Suppressor macrophage treated with lipopolysaccharide for 1 hour (primary cell): ENCODE results near the gene PSMD8.
"Not testable (repeated sequence)": the region's sequence is repeated elsewhere in the genome, so short reads cannot be mapped to it uniquely, and the experiment has no call there.

Experiments used
- DNase-seq, 3 donors: peaks; one replicate each; pipeline ENCODE4 v3.0.0-alpha.2; 2020 to 2022

The PSMD8 gene

DNA sequence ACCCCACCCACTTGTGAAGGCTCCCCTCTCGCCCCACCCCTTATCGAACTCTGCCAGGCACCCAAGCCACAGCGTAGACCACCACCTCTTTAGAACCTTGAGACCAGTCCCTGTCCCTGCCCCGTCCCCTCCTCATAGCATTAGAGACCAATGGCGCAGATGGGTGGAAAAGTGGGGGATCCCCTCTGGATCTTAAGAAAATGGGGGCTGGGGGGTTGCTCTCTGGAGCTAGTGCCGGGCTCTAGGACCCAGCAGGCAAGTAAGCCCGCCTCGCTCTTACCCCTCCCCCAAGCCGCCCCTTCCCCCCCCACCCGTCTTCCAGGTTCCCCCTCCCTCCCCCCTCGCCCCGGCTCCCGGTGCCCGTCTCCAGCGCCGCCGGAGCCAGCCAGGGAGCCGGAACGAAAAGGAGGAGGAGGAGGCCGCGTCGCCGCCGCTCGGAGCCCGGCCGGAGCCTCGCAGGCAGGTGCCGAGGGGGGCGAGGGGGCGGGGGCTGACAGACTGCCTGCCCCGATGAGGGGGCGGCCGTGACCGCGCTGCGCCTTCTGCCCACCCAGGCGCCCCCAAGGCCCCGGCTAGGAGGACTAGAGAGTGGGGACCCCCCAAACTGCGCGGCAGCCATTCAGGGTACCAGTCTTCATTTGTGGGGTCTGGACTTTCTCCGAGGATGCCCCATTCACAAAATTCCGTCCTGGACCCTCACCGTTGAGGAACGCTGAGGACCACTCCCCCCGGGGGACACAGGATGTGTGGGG, 14.2 kb downstream of the PSMD8 start, which contains the start of gene SPRED3:
TSS of gene SPRED3 (plus strand) at position 349 of the 752 bp plus-strand sequence. CDS start 1,606 bp downstream, outside the sequence.
- no peak for DNase-seq

DNA sequence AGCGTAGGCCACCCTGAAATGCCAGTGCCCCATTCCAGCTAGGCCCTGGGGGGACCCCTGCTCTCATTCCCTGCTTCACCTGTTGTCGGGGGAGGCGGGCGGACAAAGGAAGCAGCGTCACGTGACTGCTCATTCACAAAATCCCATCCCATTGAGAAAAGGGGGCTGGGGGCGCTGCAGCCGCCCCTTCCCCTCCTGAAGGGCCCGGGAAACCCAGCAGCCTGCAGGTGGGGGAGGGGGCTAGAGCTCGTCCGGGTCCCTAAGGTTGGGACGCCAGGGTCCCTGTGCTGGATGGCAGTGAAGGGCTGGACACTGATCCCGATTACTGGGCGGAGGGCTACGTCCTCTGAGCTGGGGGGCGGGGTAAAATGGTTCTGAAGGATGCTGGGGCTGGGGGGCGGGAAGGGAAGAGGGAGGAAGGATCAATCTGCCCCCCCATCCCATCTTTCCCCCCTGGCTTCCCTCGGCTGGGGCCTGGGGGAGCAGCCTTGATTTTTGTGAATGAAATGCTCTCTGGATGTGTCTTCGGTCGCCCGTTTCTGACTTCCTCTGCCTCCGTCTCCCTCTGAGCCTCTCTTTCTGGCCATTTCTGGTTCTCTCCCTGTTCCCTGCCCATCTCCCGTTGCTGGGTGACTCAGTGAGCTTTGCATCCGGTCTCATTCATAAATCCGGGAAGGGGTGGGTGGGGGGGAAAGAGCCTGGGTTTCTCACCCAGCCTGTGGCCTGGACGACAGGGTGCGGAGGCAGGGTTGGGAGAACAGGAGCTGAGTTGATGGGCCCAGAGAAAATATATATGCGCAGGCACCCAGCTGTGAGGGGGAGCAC, 14.9 kb downstream of the PSMD8 start:
- peak; percentile 65 to 84 (median 76) for DNase-seq

DNA sequence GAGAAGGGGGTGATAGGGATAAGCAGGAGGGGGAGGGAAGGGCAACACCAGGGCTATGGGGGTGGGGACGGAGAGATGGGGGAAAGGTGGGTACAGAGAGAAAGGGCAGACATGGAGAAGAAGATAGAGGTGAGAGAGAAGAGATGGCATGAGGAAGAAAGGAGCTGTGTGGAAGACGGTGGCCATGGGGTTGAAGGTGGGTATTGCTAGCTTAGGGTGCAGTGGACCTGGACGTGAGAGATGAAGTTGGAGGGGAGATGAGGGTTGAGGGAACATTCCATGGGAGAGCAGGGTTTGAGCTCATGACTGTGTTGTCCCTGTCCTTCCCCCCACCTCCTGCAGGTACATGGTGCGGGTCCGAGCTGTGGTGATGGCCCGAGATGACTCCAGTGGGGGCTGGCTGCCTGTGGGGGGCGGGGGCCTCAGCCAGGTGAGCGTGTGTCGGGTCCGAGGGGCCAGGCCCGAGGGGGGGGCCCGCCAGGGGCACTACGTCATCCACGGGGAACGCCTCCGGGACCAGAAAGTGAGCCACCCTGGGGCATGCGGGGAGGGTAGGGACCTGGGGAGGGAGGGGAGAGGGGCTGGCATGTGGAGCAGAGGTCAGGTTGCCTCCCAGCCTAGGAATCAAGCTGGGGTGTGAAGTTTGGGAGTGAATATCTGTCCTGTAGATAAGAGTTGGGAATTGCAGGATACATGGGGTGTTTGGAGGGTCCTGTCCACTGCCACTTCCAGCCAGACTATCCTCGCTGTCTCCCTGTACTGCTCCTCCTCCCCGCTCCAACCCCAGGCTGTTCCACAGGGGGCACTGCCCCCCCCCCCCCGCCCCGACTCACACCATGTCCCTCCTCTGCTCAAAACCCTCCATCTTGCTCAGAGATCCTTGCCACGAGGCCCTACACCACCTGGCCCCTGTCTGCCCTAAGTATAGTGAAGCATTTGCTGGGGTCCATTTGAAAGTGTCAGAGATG, 15.9 kb downstream of the PSMD8 start:
- DNase-seq, result no peak

DNA sequence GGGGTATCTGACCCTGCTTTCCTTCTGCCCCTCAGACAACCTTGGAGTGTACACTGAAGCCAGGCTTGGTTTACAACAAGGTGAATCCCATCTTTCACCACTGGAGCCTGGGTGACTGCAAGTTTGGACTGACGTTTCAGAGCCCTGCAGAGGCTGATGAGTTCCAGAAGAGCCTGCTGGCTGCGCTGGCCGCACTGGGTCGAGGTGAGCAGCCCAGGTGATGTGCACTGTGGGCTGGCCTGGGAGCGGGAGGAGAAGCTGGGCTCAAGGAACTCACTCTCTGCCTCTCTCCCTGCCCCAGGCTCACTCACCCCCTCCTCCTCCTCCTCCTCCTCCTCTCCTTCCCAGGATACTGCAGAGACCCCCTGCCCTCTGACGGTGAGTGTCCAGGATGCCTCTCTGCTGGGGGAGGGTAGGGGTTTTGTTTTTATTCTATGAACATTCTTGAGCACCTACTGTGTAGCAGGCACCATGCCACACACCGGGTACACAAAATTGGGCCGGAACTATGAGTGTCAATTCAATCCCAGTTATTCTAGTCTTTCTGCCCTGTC, 17.6 kb downstream of the PSMD8 start:
- DNase-seq, result no peak

DNA sequence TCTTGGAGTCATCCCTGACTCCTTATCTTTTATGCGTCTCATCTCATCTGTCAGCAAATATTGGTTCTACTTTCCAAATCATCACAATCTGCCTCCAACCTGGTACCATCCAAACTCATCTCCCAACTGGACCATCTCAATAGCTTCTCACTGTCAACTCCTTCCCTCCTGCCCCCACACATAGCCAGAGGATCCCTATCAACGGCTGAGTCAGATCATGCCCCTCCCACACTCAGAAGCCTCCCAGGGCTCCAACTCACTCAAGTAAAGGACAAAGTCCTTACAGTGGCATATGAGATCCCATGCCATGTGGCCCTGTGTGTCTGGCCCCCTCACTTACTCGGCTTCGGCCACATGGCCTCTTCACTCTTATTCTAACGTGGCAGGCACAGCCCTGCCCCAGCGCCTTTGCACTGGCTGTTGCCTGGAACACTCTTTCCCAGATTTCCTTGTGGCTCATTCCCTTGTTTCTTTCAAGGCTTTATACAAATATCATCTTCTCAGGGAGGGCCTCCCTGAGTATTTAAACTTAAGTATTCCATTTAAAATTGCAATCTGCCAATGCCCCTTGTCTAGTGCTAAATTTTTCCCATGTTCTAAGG, 18.4 kb downstream of the PSMD8 start:
- peak; percentile 65 to 74 (median 69) for DNase-seq

DNA sequence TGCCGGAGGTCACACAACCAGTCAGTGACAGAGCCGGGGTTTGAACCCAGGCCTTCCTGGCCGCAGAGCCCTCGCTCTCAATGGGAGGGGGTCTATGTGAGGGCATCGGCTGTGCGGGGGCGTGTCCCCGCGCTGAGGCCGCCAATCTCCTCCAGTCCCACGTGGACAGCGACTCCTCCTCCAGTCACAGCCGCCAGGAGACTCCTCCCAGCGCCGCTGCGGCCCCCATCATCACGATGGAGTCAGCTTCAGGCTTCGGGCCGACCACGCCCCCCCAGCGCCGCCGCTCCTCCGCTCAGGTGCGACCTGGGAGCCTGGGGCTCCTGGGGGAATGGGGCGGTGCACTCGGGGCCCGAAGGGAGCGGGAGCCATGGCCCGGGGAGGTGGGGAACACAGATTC, 20.1 kb downstream of the PSMD8 start:
- peak in 1 of 3 donors; percentile 34 for DNase-seq

DNA sequence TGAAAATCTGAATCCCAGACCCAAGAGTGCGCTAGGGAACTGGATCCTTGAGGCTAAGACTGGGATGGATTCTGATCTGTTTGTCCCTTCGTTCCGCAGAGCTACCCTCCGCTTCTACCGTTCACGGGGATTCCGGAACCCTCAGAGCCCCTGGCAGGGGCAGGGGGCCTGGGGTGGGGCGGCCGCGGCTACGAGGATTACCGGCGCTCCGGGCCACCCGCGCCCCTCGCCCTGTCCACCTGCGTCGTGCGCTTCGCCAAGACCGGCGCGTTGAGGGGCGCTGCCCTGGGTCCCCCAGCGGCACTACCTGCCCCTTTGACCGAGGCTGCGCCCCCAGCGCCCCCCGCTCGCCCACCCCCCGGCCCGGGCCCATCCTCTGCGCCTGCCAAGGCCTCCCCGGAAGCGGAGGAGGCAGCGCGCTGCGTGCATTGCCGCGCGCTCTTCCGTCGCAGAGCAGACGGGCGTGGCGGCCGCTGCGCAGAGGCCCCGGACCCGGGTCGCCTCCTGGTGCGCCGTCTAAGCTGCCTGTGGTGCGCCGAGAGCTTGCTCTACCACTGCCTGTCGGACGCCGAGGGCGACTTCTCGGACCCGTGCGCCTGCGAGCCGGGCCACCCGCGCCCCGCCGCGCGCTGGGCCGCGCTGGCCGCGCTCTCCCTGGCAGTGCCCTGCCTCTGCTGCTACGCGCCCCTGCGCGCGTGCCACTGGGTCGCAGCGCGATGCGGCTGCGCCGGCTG, 21.2 kb downstream of the PSMD8 start:
- peak in 1 of 3 donors; percentile 23 for DNase-seq

DNA sequence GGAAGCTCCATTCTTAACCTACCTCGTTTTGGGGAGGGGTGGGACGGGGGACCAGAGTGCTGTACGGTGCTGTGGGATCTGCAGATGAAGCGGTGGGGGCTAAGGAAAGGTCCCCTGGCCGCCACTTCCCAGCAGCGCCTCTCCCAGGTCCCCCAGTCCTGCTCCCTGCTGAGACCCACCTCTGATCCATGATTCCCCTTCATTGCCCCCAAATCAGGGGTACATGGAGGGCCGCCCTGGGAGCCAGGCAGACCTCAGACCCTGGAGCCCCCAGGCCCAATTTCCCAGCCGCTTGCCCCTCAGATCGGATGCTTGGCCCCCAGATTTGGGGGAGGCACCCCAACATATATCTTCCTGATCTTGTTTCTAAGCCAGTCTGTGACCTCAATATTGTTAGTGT, 24.7 kb downstream of the PSMD8 start:
- no peak for DNase-seq

DNA sequence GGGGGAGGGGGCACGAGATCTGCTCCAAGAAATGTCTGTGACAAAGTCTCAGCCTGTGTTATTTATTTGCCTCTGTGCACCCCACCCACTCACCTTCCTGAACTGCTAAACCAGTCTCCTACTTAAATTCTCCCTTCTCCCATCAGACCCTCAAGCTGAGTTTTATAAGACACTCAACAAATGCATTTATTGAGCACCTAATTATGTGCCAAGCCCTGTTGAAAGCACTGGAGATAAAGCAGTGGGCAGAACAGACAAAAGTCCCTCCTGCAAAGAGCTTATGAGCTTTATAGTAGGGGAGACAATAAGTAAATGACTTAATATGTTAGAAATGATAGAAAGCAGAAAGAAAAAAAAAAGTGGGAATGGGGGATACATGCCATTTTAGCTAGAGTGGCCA, 25.2 kb downstream of the PSMD8 start:
- DNase-seq, result no peak

DNA sequence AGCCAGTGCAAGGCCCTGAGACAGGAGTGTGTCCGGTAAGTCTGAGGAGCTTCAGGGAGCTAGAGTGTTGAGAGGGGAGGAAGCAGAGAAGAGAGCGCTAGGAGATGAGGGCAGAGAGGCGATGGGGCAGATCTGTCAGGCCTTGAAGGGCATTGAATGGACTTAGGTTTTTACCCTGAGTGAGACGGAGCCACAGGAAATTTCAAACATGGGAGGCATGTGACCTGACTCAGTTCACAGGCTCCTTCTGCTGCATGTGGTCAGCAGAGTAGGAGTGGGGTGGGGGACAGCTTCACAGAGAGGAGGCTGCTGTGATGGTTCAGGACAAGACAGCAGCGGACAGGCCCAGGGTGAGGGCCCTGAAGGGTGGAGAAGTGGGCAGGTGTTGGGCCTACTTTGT, 26.0 kb downstream of the PSMD8 start:
- DNase-seq, result no peak

DNA sequence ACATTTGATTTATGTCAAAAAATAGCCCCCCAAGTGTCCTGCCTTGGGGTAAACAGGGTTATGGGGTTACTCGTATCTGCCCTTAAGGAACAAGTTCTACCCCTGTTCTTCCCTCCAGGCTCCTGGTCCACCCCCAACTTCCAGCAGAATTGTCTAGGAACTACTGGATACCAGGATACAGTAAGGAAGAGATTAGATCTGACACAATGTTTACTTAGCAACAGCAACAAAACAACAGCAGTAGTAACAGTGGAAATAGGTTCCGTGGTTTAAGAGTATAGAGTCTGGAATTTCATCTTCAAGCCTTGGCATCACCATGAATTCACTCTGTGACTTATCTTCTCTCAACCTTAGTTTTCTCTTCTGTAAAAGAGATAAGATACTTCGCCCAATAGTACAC, 26.8 kb downstream of the PSMD8 start:
- DNase-seq, result no peak

DNA sequence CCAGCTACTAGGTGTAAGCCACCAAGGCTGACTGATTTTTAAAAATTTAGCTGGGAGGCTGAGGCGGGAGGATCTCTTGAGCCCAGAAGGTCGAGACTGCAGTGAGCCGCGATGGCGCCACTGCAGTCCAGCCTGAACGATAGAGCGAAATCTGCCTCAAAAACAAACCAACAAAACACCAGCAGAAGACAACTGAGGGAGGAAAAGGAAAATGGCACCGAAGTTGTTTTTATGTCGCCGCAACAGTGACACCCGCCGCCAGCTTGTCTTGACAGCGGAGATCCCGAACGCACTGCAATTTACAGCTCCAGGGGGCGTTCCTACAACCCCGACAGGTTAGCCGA, 28.2 kb downstream of the PSMD8 start:
- no peak for DNase-seq

DNA sequence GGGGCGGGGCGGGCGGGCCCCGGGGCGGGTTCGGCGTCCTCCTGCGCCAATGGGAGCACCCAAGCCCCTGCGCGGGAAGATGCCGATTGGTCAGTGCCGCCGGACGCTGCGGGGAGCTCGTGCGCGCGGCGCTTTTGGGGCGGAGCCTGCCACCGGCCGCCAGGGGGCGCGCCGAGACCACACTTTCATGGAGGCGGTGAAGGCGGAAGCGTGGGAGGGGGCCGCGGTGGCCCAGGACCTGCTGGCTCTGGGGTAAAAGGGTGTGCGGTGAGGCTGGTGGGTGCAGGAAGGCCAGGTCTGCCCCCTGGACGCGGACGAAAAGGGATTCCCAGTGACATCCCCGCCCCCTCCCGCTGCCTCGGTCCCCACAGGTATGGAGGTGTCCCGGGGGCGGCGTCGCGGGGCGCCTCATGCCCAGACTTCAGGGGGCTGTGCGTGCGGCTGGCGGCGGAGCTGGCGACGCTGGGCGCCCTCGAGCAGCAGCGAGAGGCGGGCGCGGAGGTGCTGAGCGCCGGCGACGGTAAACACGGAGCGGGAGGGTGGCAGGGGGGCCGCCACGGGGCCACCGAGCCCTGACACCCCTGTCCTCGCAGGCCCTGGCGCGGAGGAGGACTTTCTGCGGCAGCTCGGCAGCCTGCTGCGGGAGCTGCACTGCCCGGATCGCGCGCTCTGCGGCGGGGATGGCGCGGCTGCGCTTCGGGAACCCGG, 28.8 kb downstream of the PSMD8 start, which contains the start of gene FAM98C:
TSS of gene FAM98C (plus strand) at position 127 of the 708 bp plus-strand sequence. CDS start at position 188, 61 bp downstream.
- peak; percentile 98 to 99 (median 99) for DNase-seq

DNA sequence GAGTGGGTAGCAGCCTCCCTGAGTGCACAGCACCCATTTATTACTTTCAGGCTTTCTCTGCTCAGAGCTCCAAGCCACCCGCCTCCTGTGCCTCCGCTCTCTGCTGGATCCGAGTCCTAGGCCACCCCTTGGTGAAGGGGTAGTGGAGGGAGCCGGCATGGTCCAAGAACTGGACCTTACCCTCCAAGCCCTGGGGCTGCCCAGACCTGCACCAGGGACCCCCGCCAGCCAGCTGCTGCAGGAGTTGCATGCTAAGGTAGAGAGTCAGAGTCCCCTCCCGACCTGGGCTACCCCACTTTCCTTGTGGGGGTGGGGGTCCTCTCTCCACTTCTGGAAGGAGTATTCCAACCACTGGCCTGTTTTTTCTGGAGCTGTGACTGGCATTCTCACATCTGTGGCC, 30.5 kb downstream of the PSMD8 start:
- no peak for DNase-seq

DNA sequence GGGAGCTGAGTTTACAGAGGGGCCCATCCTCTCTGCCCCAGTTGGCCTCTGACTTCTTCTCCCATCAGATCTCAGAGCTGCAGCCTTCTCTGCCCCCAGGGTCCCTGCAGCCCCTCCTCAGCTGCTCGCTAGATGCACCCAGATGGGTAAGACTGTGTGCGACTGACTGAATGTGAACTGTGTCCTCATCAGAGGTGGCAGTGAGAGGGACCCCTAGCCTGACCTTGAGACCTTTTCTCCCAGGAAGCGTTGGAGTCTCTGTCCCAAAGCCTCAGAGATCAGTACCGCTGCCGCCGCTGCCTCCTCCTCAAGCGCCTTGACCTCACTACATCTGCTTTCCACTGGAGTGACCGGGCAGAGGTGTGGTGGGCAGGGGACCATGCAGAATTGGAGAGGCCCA, 30.9 kb downstream of the PSMD8 start:
- no peak for DNase-seq

DNA sequence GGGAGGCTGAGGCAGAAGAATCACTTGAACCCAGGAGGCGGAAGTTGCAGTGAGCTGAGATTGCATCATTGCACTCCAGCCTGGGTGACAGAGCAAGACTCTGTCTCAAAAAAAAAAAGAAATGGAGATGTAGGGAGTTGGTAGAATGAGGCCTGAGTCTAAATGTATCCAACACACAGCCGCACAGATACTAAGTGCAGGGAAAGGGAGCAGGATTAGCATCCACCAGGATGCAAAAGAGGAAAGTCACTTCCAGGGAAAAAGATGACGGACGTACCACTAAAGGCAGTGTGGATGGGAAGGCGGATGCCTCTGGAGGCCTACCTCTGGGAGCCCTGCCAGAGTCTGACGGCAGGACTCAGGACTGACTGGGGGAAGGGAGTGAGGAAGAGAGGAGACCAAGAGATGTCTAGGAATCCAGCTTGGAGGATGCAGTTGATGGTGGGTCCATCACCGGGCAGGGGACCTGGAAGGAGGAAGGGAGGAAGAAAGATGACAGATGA, 35.3 kb downstream of the PSMD8 start:
- no peak for DNase-seq

DNA sequence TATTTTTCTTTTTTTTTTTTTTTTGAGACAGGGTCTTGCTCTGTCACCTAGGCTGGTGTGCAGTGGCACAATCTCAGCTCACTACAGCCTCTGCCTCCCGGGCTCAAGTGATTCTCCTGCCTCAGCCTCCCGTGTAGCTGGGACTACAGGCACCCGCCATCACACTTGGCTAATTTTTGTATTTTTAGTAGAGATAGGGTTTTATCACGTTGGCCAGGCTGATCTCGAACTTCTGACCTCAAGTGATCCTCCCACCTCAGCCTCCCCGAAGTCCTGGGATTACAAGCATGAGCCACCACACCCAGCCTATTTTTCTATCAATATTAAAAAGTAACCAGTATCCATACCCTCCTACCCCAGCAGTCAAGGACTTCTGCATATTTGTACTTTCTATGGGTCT, 36.0 kb downstream of the PSMD8 start:
- DNase-seq, result not testable (repeated sequence)

DNA sequence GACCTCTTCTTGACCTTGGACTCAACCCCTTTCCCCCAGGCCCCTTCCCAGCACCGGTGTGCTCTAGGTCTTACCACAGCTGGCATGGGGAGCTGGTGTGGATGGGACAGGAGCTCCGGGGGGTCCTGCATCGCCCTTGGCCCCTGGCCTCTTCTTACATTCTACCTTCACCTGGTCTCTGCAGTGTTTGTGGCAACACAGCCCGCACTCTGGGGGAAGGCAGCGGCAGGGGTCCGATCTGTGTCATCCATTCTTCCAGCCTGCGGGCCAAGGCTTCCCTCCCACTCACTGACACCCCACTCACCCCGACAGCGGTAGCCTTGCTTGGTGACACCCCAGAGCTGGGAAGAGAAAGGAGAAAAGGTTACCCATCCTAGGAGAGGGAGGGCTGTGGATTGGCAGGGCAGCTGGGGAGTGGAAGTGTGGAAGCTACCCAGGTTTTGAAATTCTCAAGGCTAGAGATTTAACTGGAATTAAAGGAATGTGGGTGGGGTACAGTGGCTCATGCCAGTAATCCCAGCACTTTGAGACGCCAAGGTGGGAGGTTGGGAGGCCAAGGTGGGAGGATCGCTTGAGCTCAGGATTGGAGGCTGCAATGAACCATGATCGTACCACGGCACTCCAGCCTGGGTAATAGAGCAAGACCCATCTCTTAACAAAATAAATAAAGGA, 36.8 kb downstream of the PSMD8 start:
- no peak for DNase-seq

DNA sequence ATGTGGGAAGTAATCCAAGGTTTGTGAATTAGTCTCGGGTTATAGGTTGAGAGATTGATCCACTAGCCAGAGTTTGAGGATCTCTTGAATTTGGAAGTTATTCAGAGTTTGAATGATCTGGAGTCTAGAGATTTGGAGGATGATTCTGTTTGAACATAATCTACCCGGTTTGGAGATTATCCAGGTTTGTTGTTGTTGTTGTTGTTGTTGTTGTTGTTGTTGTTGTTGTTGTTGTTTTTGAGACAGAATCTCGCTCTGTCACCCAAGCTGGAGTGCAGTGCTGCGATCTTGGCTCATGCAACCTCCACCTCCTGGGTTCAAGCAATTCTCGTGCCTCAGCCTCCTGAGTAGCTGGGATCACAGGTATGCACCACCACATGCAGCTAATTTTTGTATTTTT, 37.5 kb downstream of the PSMD8 start:
- not testable (repeated sequence) for DNase-seq

DNA sequence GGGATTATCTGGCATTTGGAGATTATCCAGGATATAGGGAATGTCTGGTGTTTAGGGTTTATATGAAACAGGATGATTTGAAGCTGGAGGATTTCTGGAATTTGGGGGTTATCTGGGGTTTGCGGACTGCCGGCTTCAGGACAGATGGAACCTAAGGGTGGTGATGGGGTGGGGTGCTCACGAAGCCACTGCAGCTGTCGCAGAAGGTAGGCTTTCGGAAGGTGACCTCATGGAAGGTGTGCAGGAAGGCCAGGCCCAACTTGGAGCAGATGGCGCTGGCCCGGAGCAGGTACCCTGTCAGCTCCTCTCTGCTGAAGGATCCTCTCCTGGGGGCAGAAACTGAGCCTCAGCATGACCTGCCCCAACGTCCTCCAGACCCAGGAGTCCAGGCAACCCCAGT, 38.1 kb downstream of the PSMD8 start:
- DNase-seq, result no peak
